Measurements from ENCODE around the gene TXNDC16. TPM values are rescaled to one million over a fixed set of nuclear protein-coding genes. Genes with fewer than 3 reads are reported as not detected.

Gene TXNDC16
- total RNA-seq, 1 donor from 2014 or later: 3.1 TPM

GRCh38 chr14:52405314-52405713 lies 147.0 kb downstream of the TXNDC16 start:
- intact Hi-C loops (cut with DNase I): no loop called here
- no peak for DNase-seq
- ATAC-seq (ENCODE audit: poor library complexity): no peak

- intact Hi-C loops (cut with DNase I): no loop called here
- DNase-seq (no peak), ATAC-seq (ENCODE audit: poor library complexity) (no peak)
These were observed 149.3 kb downstream of the TXNDC16 start for GRCh38 chr14:52402812-52403526.

GRCh38 chr14:52400846-52401245 lies 151.5 kb downstream of the TXNDC16 start:
- intact Hi-C loops (cut with DNase I): no loop called here
- DNase-seq: no peak

GRCh38 chr14:52399921-52400595 lies 152.2 kb downstream of the TXNDC16 start:
- no peak for DNase-seq
- no peak for ATAC-seq (ENCODE audit: poor library complexity)
- intact Hi-C loops (cut with DNase I): no loop called here

More at GRCh38 chr14:52400846-52401245, 151.5 kb downstream of the TXNDC16 start:
- ATAC-seq (ENCODE audit: poor library complexity): no peak

- ATAC-seq (ENCODE audit: poor library complexity): no peak
- no peak for DNase-seq
- intact Hi-C loops (cut with DNase I): no loop called here
These were observed 153.2 kb downstream of the TXNDC16 start for GRCh38 chr14:52399104-52399503.

GRCh38 chr14:52397844-52398243 lies 154.5 kb downstream of the TXNDC16 start:
- ATAC-seq (ENCODE audit: poor library complexity) (no peak), DNase-seq (no peak)
- intact Hi-C loops (cut with DNase I): no loop called here

- ATAC-seq (ENCODE audit: poor library complexity) (no peak), DNase-seq (no peak)
- intact Hi-C loops (cut with DNase I): no loop called here
These were observed 156.6 kb downstream of the TXNDC16 start for GRCh38 chr14:52395728-52396127.

GRCh38 chr14:52391881-52392615 lies 160.3 kb downstream of the TXNDC16 start:
- DNase-seq (no peak), ATAC-seq (ENCODE audit: poor library complexity) (no peak)
- intact Hi-C loops (cut with DNase I): no loop called here

Other genes starting within 250 kb of the TXNDC16 start
- 0.65 TPM for gene PTGER2, start 238.2 kb downstream of the TXNDC16 start, total RNA-seq
- gene GPR137C, start 331 bp upstream of the TXNDC16 start, total RNA-seq: 0.65 TPM
- 14.1 TPM for gene ERO1A, start 143.1 kb upstream of the TXNDC16 start, total RNA-seq
- gene PSMC6, start 154.7 kb upstream of the TXNDC16 start, total RNA-seq: 70.0 TPM
- gene STYX, start 177.7 kb upstream of the TXNDC16 start, total RNA-seq: 11.8 TPM
- gene GNPNAT1, start 239.1 kb upstream of the TXNDC16 start, total RNA-seq: 5.8 TPM

Data from Right ventricle myocardium superior (tissue), 1 donor.